ENCODE results near the gene KLHDC8A. TPM values are rescaled to one million over a fixed set of nuclear protein-coding genes. Genes with fewer than 3 reads are reported as not detected.

KLHDC8A gene
- total RNA-seq, 4 donors from 2014 or later, result 0.32 to 2.0 (median 1.2) TPM

GRCh38 chr1:205294934-205295333 lies 61.8 kb downstream of the KLHDC8A start:
- TF ChIP-seq POLR2A (IDR thresholded peaks at IDR 0.05; ENCODE audit: low read depth) (no peak), CTCF (IDR thresholded peaks at IDR 0.05) (no peak), POLR2AphosphoS5 (IDR thresholded peaks at IDR 0.05) (no peak), EP300 (IDR thresholded peaks at IDR 0.05) (no peak)
- Histone ChIP-seq H3K4me1 (peaks cover 14 to 18% (median 16%) of the 10 kb centered on the region in 4 donors), H3K27me3 (no peaks in the 10 kb centered on the region), H3K36me3 (no peaks in the 10 kb centered on the region), H3K9me3 (no peaks in the 10 kb centered on the region), H3K27ac (replicated peaks in 1 of 4) (peak overlapping the region; percentile 0 to 37 (median 16)), H3K4me3 (no peak overlapping the region)
- intact Hi-C loops (cut with DNase I), result no loop called here
- WGBS, result 86% methylated on average over 5 of the region's 5 CpGs
- DNase-seq (ENCODE audit: extremely low spot score), result no peak

DNA sequence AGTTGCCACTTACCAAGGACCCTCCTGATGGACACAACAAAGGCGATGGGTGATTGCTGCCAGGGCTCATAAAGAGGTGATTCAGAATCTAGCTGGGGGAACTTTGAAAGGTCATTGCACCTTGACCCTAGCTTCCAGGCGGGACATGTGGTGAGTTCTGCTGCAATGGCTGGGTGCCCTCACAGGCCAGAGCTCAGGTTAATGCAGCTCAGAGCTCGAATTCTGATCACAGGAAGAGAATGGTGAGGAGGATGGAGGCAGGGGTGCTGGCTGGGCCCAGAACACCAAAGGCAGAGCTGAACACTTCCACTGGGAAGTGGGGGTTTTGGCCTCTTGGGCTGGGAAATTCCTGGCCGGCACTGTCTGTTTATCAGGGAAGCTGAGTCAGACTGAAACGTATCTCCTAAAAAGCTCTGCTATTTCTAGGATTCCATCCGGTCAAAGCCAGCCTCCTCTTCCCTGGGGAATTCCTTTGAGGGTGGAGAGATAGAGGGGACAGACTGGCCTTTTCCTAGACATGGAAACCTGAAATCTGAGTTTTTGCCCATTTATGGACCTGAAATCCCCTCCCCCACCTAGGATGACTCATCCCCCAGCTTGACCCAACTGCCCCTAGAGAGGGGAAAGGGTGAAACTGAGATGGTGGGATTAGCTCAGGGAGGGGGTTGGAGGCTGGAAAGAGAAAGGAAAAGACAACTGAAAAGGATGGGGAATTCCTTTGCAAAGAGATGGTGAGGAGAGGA lies 62.4 kb downstream of the KLHDC8A start:
- Histone ChIP-seq H3K27me3 (no peaks in the 10 kb centered on the region), H3K36me3 (no peaks in the 10 kb centered on the region), H3K4me3 (no peak overlapping the region), H3K27ac (replicated peaks in 1 of 4) (peak overlapping the region; percentile 5 to 37 (median 16)), H3K9me3 (no peaks in the 10 kb centered on the region), H3K4me1 (peaks cover 14 to 18% (median 16%) of the 10 kb centered on the region in 4 donors)
- TF ChIP-seq EP300 (IDR thresholded peaks at IDR 0.05), result no peak
- TF ChIP-seq CTCF (IDR thresholded peaks at IDR 0.05), result no peak
- TF ChIP-seq POLR2AphosphoS5 (IDR thresholded peaks at IDR 0.05), result peak in 1 of 2 donors; percentile 6
- DNase-seq (ENCODE audit: extremely low spot score), result no peak
- WGBS, result 42% methylated on average over 4 of the region's 6 CpGs
- intact Hi-C loops (cut with DNase I), result no loop called here

GRCh38 chr1:205293350-205294074 lies 63.2 kb downstream of the KLHDC8A start:
- Histone ChIP-seq H3K27ac (replicated peaks in 1 of 4) (peak overlapping the region in 3 of 4 donors; percentile 5 to 24 (median 9)), H3K4me3 (no peak overlapping the region), H3K9me3 (no peaks in the 10 kb centered on the region), H3K27me3 (no peaks in the 10 kb centered on the region), H3K36me3 (no peaks in the 10 kb centered on the region), H3K4me1 (peaks cover 14 to 18% (median 16%) of the 10 kb centered on the region in 4 donors)
- TF ChIP-seq CTCF (IDR thresholded peaks at IDR 0.05), result no peak
- no peak for TF ChIP-seq POLR2A (IDR thresholded peaks at IDR 0.05; ENCODE audit: low read depth)
- TF ChIP-seq POLR2AphosphoS5 (IDR thresholded peaks at IDR 0.05), result no peak
- TF ChIP-seq EP300 (IDR thresholded peaks at IDR 0.05), result no peak
- intact Hi-C loops (cut with DNase I), result no loop called here
- 94% methylated on average over 8 of the region's 10 CpGs for WGBS
- no peak for DNase-seq (ENCODE audit: extremely low spot score)

DNA sequence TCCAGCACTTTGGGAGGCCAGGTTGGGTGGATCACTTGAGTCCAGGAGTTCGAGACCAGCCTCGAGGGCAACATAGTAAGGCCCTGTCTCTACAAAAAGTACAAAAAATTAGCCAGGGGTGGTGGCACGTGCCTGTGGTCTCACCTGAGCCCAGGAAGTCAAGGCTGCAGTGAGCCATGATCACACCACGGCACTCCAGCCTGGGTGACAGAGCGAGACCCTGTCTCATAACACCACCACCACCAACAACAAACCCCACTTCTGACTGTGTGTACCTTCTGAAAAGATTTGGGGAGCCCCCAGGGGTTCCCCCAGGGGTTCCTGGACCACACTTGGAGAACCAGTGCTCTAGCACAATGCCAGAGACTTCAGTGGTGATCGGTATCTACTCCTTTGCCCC lies 65.1 kb downstream of the KLHDC8A start:
- H3K9me3 ChIP-seq, result no peaks in the 10 kb centered on the region
- peaks cover 14 to 28% (median 18%) of the 10 kb centered on the region in 4 donors for H3K4me1 ChIP-seq
- H3K36me3 ChIP-seq, result no peaks in the 10 kb centered on the region
- no peak for DNase-seq (ENCODE audit: extremely low spot score)
- 94% methylated on average over 5 of the region's 6 CpGs for WGBS
- H3K27ac ChIP-seq (replicated peaks in 1 of 4), result no peak overlapping the region
- no peak overlapping the region for H3K4me3 ChIP-seq
- intact Hi-C loops (cut with DNase I), result no loop called here
- no peaks in the 10 kb centered on the region for H3K27me3 ChIP-seq
- TF ChIP-seq POLR2A (IDR thresholded peaks at IDR 0.05; ENCODE audit: low read depth) (no peak), POLR2AphosphoS5 (IDR thresholded peaks at IDR 0.05) (no peak), EP300 (IDR thresholded peaks at IDR 0.05) (no peak), CTCF (IDR thresholded peaks at IDR 0.05) (no peak)
